Glomerular visceral epithelial cell (primary cell): ENCODE measurements around the gene PKN1.
A peak's percentile ranks its signal among the peaks of the same experiment; 100 is the strongest.
"Not testable (repeated sequence)": the region's sequence is repeated elsewhere in the genome, so short reads cannot be mapped to it uniquely, and the experiment has no call there.

ENCODE experiments used
- DNase-seq: peaks from one replicate; pipeline ENCODE4 v3.0.0-alpha.2; 2016; ENCODE audit errors: extremely low spot score

PKN1 gene

GRCh38 chr19:14430712-14431111 lies 2.4 kb upstream of the PKN1 start:
- no peak for DNase-seq

GRCh38 chr19:14433554-14434501 lies 722 bp downstream of the PKN1 start:
- no peak for DNase-seq

- peak; percentile 80 for DNase-seq
Measured at GRCh38 chr19:14434543-14435319, 1.6 kb downstream of the PKN1 start.

GRCh38 chr19:14435320-14436050 lies 2.4 kb downstream of the PKN1 start:
- no peak for DNase-seq

GRCh38 chr19:14437578-14438140 lies 4.6 kb downstream of the PKN1 start:
- no peak for DNase-seq

GRCh38 chr19:14439014-14439413 lies 5.9 kb downstream of the PKN1 start:
- no peak for DNase-seq

- DNase-seq, result no peak
Measured at GRCh38 chr19:14440049-14440448, 6.9 kb downstream of the PKN1 start.

- DNase-seq, result no peak
Measured at GRCh38 chr19:14441041-14441938, 8.2 kb downstream of the PKN1 start.

GRCh38 chr19:14442891-14443631 lies 10.0 kb downstream of the PKN1 start:
- no peak for DNase-seq

GRCh38 chr19:14443632-14444216 lies 10.6 kb downstream of the PKN1 start:
- no peak for DNase-seq

- no peak for DNase-seq
Measured at GRCh38 chr19:14446336-14447036, 13.4 kb downstream of the PKN1 start.

- no peak for DNase-seq
Measured at GRCh38 chr19:14449321-14449720, 16.2 kb downstream of the PKN1 start.

- DNase-seq, result peak; percentile 58
Measured at GRCh38 chr19:14450168-14450874, 17.2 kb downstream of the PKN1 start.

- no peak for DNase-seq
Measured at GRCh38 chr19:14450876-14451275, 17.8 kb downstream of the PKN1 start.

GRCh38 chr19:14452303-14452702 lies 19.2 kb downstream of the PKN1 start:
- DNase-seq, result not testable (repeated sequence)

GRCh38 chr19:14459703-14460102 lies 26.6 kb downstream of the PKN1 start:
- no peak for DNase-seq

- DNase-seq, result no peak
Measured at GRCh38 chr19:14460935-14461334, 27.8 kb downstream of the PKN1 start.

- DNase-seq, result not testable (repeated sequence)
Measured at GRCh38 chr19:14462401-14462800, 29.3 kb downstream of the PKN1 start.
